Measurements from ENCODE around the gene ARHGAP11A.

Gene ARHGAP11A

GRCh38 chr15:32636908-32637567 lies 21.7 kb downstream of the ARHGAP11A start:
- POLR2A ChIA-PET: no interaction called here
- CTCF ChIA-PET: no interaction called here
- no peak for DNase-seq (ENCODE audit: extremely low spot score)
- TF ChIP-seq LEF1 (IDR thresholded peaks at IDR 0.05; ENCODE audit: borderline replicate concordance) (no peak), SUZ12 (IDR thresholded peaks at IDR 0.05) (no peak), CTBP1 (IDR thresholded peaks at IDR 0.05; ENCODE audit: borderline replicate concordance) (no peak), SP1 (IDR thresholded peaks at IDR 0.05) (no peak), FOXA1 (IDR thresholded peaks at IDR 0.05) (no peak), ZNF384 (IDR thresholded peaks at IDR 0.05) (no peak), TARDBP (IDR thresholded peaks at IDR 0.05) (no peak), NFRKB (IDR thresholded peaks at IDR 0.05) (no peak), ELF4 (IDR thresholded peaks at IDR 0.05) (no peak), HDGF (IDR thresholded peaks at IDR 0.05; ENCODE audit: borderline replicate concordance) (no peak), L3MBTL2 (conservative IDR thresholded peaks at IDR 0.05) (no peak), BHLHE40 (IDR thresholded peaks at IDR 0.05; ENCODE audit: borderline replicate concordance) (no peak), FOXK2 (IDR thresholded peaks at IDR 0.05) (no peak), ARNT (IDR thresholded peaks at IDR 0.05) (no peak), FOXM1 (IDR thresholded peaks at IDR 0.05; ENCODE audit: borderline replicate concordance) (no peak)
- TF ChIP-seq, protein P1, sequence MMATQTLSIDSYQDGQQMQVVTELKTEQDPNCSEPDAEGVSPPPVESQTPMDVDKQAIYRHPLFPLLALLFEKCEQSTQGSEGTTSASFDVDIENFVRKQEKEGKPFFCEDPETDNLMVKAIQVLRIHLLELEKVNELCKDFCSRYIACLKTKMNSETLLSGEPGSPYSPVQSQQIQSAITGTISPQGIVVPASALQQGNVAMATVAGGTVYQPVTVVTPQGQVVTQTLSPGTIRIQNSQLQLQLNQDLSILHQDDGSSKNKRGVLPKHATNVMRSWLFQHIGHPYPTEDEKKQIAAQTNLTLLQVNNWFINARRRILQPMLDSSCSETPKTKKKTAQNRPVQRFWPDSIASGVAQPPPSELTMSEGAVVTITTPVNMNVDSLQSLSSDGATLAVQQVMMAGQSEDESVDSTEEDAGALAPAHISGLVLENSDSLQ (IDR thresholded peaks at IDR 0.05): no peak

DNA sequence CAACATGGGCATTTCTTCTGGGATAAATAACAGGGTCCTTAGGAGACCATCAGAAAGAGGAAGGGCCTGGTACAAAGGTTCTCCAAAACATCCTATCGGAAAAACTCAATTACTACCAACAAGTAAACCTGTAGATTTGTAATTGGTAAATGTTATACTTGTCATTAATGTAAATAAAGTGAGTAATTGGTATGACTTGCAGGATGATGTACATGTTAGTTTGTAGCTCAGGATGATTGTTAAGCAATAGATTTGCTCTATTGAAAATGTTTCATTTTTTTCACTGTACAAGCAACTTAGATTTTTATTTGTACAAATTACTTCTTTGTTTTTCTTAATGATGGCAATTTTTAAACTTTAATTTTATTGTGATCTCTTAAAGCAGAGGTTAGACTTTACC lies 22.4 kb downstream of the ARHGAP11A start:
- ChIA-PET POLR2A (no interaction called here), CTCF (no interaction called here)
- no peak for TF ChIP-seq SP1 (IDR thresholded peaks at IDR 0.05)
- no peak for TF ChIP-seq FOXM1 (IDR thresholded peaks at IDR 0.05; ENCODE audit: borderline replicate concordance)
- TF ChIP-seq ELF4 (IDR thresholded peaks at IDR 0.05): no peak
- no peak for TF ChIP-seq FOXA1 (IDR thresholded peaks at IDR 0.05)
- no peak for TF ChIP-seq CTBP1 (IDR thresholded peaks at IDR 0.05; ENCODE audit: borderline replicate concordance)
- no peak for TF ChIP-seq ARNT (IDR thresholded peaks at IDR 0.05)
- no peak for TF ChIP-seq ZNF384 (IDR thresholded peaks at IDR 0.05)
- TF ChIP-seq SUZ12 (IDR thresholded peaks at IDR 0.05): no peak
- no peak for TF ChIP-seq TARDBP (IDR thresholded peaks at IDR 0.05)
- no peak for TF ChIP-seq BHLHE40 (IDR thresholded peaks at IDR 0.05; ENCODE audit: borderline replicate concordance)
- no peak for TF ChIP-seq L3MBTL2 (conservative IDR thresholded peaks at IDR 0.05)
- no peak for TF ChIP-seq LEF1 (IDR thresholded peaks at IDR 0.05; ENCODE audit: borderline replicate concordance)
- TF ChIP-seq, protein P1 (IDR thresholded peaks at IDR 0.05): no peak
- no peak for TF ChIP-seq NFRKB (IDR thresholded peaks at IDR 0.05)
- no peak for DNase-seq (ENCODE audit: extremely low spot score)

DNA sequence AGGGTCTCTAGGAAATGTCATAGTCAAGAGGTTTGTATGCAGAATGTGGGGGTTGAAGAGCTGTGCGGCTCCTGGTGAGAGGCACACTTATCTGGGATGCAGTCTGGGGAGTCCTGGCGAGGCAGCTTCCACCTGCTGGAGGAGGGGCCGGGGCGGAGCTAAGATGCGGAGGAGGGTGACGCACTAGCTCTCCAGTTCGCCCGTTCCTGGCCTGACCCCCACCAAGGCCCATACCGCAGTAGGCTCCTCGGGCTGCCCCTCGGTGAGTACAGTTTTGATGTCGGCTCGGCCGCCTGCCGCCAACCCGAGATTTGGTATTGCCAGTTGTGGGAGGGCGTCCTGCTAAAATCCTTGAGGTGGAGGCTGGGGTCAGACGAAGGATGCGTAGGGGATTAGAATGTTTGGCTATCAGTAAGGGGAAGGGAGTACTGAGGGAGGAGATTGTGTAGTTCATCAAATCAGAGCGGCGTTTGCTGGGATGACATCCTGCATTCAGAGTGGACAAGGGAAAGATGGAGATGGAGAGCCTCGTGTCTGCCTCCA lies 26.3 kb downstream of the ARHGAP11A start, which contains the start of gene SCG5:
Gene SCG5 (plus strand): TSS at position 194 of the 543 bp plus-strand sequence. CDS start 1,883 bp downstream, outside the sequence.
- no peak for DNase-seq (ENCODE audit: extremely low spot score)
- ChIA-PET POLR2A (no interaction called here), CTCF (no interaction called here)
- no peak for TF ChIP-seq FOXM1 (IDR thresholded peaks at IDR 0.05; ENCODE audit: borderline replicate concordance)
- no peak for TF ChIP-seq ZNF384 (IDR thresholded peaks at IDR 0.05)
- TF ChIP-seq ARNT (IDR thresholded peaks at IDR 0.05): no peak

DNA sequence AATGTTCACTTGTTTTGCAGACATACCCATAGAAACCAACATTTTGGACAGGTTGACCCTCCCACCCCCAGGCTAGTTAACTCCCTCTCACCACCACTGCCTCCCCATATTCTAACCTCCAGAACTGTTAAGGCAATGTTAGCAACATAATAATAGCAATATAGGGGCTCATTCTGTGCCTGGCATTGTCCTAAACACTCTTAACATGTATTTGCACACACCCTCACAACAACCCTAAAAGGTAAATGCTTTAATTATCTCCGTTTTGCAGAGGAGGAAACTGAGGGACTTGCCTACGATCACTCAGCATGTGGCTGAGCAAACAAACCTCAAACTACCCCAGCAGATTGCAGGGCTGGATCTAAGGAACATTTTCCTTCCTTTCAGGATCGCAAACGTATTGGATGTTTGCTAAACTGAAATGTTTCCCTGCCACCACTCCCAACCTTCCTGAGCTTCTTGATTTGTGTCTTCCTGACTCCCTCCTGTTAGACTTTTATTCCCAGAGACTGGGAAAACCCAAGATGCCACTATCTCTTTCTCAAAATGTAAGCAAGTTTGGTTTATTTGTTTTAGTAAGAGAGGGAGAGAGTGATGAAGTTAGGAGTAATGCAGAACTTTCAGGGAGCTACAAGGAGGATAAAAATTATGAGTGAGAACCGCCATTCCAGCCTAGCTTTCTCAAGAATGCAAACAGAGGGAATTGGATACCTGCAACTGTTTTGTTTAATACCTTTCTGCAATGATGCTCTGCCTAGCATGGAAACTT lies 27.5 kb downstream of the ARHGAP11A start:
- CTCF ChIA-PET: no interaction called here
- no peak for DNase-seq (ENCODE audit: extremely low spot score)
- POLR2A ChIA-PET: no interaction called here
- TF ChIP-seq NFRKB (IDR thresholded peaks at IDR 0.05) (no peak), ZNF384 (IDR thresholded peaks at IDR 0.05) (no peak)

DNA sequence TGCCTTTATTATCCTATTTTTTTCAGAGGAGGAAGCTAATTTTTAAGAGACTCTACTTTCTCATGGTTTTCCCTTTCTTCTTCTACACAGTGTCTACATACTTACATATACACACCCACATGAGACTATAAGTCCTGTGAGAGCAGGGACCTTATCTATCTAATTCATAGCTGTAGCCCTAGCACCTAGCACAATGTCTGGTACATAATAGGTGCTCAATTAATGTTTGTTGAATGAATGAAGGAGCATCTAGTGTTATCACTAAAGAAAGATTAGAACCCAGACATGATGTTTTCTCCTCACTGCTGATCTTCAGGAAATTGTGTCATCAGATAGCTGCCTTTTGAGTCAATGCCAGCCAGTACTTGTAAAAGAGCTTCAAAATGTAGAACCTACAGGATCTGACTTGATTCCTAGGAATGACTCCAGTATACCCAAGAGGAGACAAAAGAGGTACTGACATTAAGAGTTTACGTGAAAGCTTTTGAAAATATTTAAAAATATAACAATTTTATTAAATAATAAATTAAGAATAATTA lies 28.7 kb downstream of the ARHGAP11A start:
- ChIA-PET CTCF (no interaction called here), POLR2A (no interaction called here)
- TF ChIP-seq L3MBTL2 (conservative IDR thresholded peaks at IDR 0.05) (no peak), LEF1 (IDR thresholded peaks at IDR 0.05; ENCODE audit: borderline replicate concordance) (no peak), CTBP1 (IDR thresholded peaks at IDR 0.05; ENCODE audit: borderline replicate concordance) (no peak), TARDBP (IDR thresholded peaks at IDR 0.05) (no peak), ELF4 (IDR thresholded peaks at IDR 0.05) (no peak), FOXK2 (IDR thresholded peaks at IDR 0.05) (no peak), ARNT (IDR thresholded peaks at IDR 0.05) (no peak), NFRKB (IDR thresholded peaks at IDR 0.05) (no peak), ZNF384 (IDR thresholded peaks at IDR 0.05) (no peak), HDGF (IDR thresholded peaks at IDR 0.05; ENCODE audit: borderline replicate concordance) (no peak), BHLHE40 (IDR thresholded peaks at IDR 0.05; ENCODE audit: borderline replicate concordance) (no peak), FOXM1 (IDR thresholded peaks at IDR 0.05; ENCODE audit: borderline replicate concordance) (no peak), FOXA1 (IDR thresholded peaks at IDR 0.05) (no peak)
- TF ChIP-seq, protein P1 (IDR thresholded peaks at IDR 0.05): no peak
- no peak for DNase-seq (ENCODE audit: extremely low spot score)

DNA sequence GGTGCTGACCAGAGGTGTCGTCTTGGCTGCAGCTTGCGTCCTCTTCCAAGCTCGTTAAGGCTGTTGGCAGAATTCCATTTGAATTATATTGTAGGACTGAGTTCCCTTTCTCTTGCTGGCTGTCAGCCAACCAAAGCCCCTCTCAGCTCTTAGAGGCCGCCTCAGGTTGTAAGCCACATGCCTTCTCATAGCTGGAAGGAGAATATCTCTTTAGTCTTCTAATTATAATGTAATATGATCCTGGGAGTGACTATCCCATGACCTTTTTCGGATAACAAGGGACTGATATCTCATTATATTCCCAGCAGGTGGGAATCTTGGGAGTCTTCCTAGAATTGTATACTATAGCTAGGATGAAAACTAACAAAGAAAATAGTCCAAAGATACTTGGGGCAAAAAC lies 31.0 kb downstream of the ARHGAP11A start:
- POLR2A ChIA-PET: no interaction called here
- CTCF ChIA-PET: no interaction called here
- TF ChIP-seq CTBP1 (IDR thresholded peaks at IDR 0.05; ENCODE audit: borderline replicate concordance): no peak
- TF ChIP-seq FOXK2 (IDR thresholded peaks at IDR 0.05): no peak
- TF ChIP-seq L3MBTL2 (conservative IDR thresholded peaks at IDR 0.05): no peak
- TF ChIP-seq, protein P1 (IDR thresholded peaks at IDR 0.05): no peak
- TF ChIP-seq SUZ12 (IDR thresholded peaks at IDR 0.05): no peak
- no peak for TF ChIP-seq FOXA1 (IDR thresholded peaks at IDR 0.05)
- TF ChIP-seq TARDBP (IDR thresholded peaks at IDR 0.05): no peak
- TF ChIP-seq LEF1 (IDR thresholded peaks at IDR 0.05; ENCODE audit: borderline replicate concordance): no peak
- no peak for TF ChIP-seq SP1 (IDR thresholded peaks at IDR 0.05)
- no peak for TF ChIP-seq NFRKB (IDR thresholded peaks at IDR 0.05)
- no peak for TF ChIP-seq ELF4 (IDR thresholded peaks at IDR 0.05)
- TF ChIP-seq BHLHE40 (IDR thresholded peaks at IDR 0.05; ENCODE audit: borderline replicate concordance): no peak
- no peak for TF ChIP-seq FOXM1 (IDR thresholded peaks at IDR 0.05; ENCODE audit: borderline replicate concordance)
- DNase-seq (ENCODE audit: extremely low spot score): peak; percentile 43
